ENCODE measurements around the gene COL27A1.
A peak's percentile ranks its signal among the peaks of the same experiment; 100 is the strongest.

COL27A1 gene

GRCh38 chr9:114272739-114273431, 117.5 kb downstream of the COL27A1 start:
- DNase-seq (ENCODE audit: low spot score) = no peak

GRCh38 chr9:114273461-114273881, 118.1 kb downstream of the COL27A1 start:
- DNase-seq (ENCODE audit: low spot score) = no peak

DNA sequence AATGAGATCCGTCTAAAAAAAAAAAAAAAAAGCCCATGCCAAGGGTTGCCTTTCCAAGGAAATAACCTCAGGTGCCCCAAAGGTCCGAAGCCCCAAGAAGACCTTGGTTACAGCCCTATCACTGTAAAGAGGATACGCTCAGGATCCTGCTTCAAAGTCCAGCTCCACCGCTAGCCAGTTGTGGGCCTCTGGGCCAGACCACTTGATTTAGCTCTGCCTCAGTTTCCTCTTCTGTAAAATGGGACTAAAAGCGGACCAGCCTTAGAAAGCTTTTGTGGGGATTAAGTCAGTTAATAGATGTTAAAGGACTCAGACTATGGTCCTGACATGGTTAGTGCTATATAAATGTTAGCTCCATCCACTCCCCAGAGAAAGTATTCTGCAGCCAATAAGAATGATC, 118.9 kb downstream of the COL27A1 start:
- DNase-seq (ENCODE audit: low spot score) = no peak

DNA sequence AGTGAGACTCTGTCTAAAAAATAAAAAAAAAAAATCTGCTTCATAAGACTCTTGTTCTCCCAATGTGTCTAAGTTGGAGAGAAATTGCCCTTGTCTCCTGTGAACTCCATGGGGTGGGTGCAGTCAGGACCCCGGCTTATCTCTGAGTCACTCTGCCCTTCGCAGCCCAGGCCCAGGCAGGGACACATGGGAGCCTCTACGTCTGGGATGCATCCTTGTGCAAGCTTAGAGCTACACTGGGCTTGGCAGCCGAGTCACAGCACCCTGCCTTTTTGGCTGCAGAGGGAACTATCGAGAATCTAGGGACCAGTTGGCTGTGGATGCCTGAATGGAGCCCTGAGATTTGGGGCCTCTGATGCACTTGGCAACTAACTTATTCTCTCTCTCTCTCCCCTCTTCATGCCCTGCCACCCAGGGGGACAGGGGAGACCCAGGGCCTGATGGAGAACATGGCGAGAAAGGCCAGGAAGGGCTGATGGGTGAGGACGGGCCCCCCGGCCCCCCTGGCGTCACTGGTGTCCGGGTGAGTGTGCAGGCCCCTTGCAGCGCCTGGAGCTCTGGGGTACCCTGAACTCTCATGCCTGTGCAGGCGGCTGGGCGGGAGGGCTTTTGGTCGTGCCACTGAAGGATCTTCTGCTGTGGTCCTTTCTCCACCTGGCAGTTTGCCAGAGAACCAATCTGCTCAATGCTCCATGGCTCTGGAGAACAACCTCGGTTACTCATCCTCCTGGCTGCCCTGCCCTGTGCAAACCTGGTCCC, 120.1 kb downstream of the COL27A1 start:
- DNase-seq (ENCODE audit: low spot score) = no peak

- DNase-seq (ENCODE audit: low spot score) = peak; percentile 93
These were observed 121.8 kb downstream of the COL27A1 start for GRCh38 chr9:114276908-114277821.

- no peak for DNase-seq (ENCODE audit: low spot score)
These were observed 123.0 kb downstream of the COL27A1 start for GRCh38 chr9:114278356-114278755.

- DNase-seq (ENCODE audit: low spot score) = peak; percentile 82
These were observed 123.7 kb downstream of the COL27A1 start for GRCh38 chr9:114278881-114279570.

DNA sequence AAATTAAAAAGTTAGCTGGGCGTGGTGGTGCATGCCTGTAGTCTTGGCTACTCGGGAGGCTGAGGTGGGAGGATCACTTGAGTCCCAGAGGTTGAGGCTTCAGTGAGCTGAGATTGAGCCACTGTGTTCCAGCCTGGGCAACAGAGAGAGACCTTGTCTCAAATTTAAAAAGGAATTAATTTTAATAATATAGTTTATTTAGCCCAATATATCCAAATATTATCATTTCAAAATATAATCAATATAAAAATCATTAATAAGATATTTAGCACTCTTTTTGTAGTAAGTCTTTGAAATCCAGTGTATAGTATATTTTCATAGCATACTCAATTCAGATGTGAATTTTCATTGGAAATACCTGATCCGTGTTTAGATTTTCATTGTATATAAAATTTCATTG, 124.4 kb downstream of the COL27A1 start:
- DNase-seq (ENCODE audit: low spot score) = no peak

GRCh38 chr9:114280636-114281472, 125.5 kb downstream of the COL27A1 start:
- DNase-seq (ENCODE audit: low spot score) = no peak

- no peak for DNase-seq (ENCODE audit: low spot score)
These were observed 126.3 kb downstream of the COL27A1 start for GRCh38 chr9:114281473-114282103.

DNA sequence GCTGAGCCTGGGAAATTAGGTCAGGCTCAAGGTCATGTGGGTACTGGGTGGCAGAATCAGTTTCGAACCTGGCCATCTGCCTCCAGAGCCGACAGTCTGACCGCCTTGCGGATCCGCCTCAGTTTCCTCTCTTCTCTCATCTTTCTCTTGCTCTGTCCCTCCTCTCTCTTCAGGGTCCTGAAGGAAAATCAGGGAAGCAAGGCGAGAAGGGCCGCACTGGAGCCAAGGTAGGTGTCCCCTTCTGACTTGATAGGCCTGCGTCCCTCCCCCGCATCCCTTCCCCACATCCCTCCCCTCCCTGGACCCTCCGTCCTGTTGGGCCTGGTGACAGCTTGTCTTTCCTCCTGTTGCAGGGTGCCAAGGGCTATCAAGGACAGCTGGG, 126.8 kb downstream of the COL27A1 start:
- no peak for DNase-seq (ENCODE audit: low spot score)

- no peak for DNase-seq (ENCODE audit: low spot score)
These were observed 127.2 kb downstream of the COL27A1 start for GRCh38 chr9:114282507-114282906.

- DNase-seq (ENCODE audit: low spot score) = no peak
These were observed 127.6 kb downstream of the COL27A1 start for GRCh38 chr9:114282926-114283325.

- no peak for DNase-seq (ENCODE audit: low spot score)
These were observed 128.3 kb downstream of the COL27A1 start for GRCh38 chr9:114283551-114284111.

DNA sequence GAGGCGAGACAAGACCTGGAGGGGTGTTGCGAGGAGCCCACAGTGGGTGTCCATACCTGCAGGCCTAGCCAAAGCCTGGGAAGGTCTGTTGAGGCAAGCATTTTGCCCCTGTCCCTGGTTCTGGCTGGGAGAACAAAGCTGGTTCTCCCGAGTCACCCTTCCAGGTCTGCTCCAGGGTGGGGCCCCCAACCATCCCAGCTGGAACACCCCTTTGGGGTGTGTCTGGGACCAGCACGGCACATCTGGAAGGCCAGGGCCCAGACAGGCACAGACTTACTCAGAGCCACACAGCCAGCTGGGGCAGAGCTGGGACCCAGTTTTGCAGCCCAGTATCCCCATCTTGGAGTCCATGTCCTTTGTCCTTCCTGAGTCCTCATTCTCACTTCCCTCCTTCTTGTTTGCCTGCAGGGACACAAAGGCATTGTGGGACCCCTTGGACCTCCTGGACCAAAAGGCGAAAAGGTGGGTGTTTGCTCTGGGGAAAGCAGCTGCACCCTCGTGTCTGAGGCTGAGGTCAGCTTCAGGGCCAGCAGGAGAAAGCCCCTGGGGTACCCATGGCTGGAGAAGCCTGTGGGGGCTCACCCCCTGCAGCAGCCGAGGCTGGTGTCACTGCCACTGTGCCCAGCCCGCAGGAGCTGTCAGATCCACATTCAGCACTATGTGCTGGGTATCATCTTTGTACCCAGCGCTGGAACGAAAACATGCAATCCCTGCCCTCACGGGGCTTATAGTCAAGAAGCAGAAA, 129.2 kb downstream of the COL27A1 start:
- no peak for DNase-seq (ENCODE audit: low spot score)

DNA sequence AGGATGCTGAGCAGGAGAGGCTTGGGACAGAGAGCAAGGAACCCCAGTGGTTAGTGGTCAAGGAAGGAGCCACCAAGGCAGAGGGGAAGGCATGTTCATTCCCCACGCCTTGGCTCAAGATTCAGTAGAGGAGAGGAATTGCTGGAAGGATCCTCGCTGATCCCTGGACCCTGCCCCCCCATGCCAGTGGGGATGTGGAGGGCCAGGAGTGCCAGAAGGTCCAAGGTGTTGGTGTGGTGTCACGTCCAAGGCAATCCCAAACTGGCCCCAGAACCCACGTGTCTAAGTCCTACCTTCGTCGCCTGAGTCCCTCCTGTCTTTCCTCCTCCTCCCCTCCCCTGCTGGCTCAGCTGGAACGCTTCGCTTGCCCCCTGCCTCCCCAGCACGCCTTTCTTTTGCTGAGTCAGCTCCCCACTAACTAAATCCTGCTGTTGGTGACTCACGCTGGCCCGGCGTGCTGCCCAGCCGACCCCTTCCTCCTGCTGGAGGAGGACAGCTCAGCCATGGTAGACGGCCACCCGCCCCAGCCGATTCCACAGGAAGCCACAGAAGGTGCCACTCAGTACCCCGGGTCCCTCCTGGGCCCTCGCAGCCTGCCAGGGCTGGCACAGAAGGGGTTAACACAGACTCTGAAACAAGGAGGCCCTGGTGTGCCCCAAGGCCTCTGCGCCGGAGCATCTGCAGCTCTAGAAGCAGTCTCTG, 130.0 kb downstream of the COL27A1 start:
- peak; percentile 88 for DNase-seq (ENCODE audit: low spot score)

DNA sequence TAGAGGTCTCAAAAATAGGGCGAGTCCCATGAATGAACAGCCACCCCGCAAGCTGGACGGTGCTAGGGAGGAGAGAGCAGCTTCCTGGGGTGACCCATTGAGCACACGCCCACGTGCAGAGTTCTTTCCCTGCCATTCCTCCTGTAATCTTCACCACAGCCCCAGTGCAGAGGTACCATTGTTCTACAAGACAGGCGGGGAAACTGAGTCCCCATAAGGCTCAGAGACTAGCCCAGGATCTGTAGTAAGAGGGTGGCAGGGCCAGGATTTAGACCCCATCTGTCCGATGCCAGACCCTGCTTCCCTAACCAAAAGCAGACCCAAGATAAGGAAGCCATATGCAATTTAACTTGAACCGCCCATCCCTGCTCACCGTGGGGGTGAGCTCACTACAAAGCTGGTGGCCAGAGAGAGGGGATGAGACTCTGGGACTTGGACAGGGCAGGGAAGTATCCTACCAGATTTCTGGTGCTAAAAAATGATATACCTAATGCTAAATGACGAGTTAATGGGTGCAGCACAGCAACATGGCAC, 130.9 kb downstream of the COL27A1 start:
- DNase-seq (ENCODE audit: low spot score) = no peak

GRCh38 chr9:114287001-114287762, 131.8 kb downstream of the COL27A1 start:
- no peak for DNase-seq (ENCODE audit: low spot score)
